T-helper 1 cell (primary cell): Measurements from ENCODE around the gene EIF4EBP3.
A peak's percentile ranks its signal among the peaks of the same experiment; 100 is the strongest.

Experiments used
- DNase-seq, 5 donors: peaks; one replicate each; pipeline ENCODE4 v3.0.0-alpha.2; 2012 to 2020

EIF4EBP3 gene

DNA sequence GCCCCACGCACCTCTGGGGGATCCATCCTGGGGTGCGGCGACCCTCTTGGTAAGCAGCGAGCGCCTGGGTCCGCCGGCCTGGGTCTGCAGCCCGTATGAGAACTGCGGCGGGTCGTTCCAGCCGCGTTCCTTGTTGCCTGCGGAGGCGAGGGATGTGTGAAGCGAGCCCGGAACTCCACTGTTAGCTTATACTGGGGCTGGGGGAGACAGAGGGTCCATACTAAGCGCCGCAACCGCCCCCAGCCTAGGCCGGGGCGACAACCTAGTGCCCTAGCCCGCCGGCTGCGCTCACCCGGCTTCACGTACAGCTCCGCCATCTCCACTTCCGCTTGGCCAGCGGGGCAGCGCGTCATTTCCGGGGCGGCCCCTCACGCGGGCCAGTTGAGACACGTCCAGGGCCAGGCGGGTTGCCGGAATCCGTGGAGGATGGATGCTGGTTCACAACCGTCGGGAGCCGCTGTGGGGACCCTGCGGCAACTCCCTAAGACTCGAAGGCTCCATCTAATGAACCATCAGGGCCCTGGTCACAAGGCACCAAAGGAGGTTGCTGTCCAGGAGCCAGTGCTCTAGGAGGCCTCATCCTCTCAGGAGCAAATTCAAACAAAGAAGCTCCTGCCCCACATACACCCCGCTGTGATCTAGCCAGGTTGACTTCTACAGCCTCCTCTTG, 9.8 kb downstream of the EIF4EBP3 start, which contains the start of gene SRA1:
Gene SRA1, minus strand, starts transcription at position 338 of the 670 bp plus-strand sequence. Its CDS starts 21 bp downstream, at position 317.
- DNase-seq, result peak; percentile 66 to 91 (median 75)

DNA sequence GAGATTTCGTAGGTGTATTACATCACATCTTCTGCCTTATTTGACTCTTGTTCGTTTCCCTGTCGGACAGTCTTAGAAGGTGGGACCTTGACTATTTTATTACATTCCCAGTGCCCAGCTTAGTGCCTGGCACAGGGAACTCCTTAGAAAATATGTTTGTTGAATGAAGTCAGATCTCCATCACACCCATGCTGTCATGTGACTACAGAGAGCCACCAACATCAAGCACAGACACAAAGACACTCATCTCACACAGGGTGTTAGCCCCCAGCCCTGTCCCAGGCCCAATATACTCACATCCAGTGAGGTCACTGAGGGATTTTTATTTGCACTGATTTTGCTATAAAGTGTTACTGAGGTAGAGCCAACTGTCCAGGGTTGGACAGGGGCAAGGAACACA, 10.5 kb downstream of the EIF4EBP3 start:
- DNase-seq, result no peak

DNA sequence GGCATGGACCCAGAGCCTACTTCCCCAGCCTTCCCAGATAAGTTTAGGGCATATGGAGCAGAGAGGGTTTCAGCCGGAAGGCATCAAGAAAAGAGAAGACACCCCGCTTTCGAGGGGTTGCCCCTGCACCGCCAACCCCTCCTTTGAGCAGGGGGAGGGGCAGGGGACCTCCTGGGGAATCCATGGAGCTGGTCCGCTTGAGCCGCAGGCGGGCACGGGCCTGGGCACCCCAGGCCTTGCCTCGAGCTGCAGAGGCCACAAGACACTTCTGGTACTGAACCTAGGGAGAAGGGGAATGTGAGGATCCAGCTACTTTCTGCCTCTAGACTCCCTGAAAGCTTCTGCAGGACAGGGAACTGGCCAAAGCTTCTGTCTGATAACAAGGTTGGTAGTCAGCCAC, 11.1 kb downstream of the EIF4EBP3 start:
- DNase-seq, result no peak

DNA sequence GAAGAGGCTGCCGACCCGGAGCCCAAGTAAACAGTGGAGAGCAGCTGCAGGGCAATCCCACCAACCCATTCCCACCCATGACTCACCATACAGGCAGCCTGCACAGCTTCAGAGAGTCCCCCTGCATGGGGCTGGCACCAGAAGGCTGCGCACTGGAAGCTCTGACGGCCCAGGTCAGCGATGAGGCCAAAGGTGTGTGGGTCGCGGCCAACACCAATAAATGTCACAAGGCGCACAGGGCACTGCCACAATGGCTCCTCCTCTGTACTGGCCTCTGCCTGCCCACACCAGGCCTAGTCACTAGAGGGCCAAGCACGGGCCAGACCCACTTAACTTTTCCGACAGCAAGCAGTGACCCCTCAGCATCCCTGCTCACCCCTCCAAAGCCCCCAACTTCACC, 12.8 kb downstream of the EIF4EBP3 start:
- DNase-seq, result no peak

DNA sequence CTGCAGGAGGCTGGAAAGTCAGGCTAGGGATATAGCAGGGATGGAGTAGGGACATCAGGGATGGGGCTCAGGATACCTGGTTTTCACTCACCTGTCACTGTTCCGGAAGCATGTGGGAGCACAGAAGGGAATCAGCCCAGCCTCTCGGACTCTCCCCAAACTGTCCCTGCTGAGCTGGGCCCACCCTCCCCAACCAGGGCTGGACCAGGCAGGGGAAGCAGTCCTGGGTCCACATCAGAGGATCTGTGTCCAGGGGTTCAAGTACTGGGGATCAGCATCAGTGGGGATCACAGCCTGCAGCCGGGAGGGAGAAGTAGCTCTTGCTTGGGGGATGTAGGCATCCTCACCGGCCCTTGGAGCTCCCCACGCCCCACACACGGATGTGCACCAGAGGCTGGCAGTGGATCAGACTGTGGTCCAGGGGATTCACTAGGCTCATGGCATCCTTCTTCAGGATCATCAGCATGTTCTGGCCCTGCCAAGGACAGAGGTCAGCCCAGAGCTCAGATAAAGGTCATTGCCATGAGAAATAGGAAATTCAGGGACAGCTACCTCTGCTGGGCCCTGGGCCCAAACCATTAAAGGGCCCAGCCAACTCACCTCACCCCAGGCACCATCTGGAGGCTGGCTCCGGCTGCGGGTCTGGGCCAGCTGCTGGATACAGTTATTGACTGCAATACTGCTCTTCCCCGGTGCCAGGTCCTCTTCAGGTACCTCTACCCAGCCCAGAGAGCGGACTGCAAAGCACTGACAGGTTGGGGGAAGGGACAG, 14.5 kb downstream of the EIF4EBP3 start:
- DNase-seq, result no peak

DNA sequence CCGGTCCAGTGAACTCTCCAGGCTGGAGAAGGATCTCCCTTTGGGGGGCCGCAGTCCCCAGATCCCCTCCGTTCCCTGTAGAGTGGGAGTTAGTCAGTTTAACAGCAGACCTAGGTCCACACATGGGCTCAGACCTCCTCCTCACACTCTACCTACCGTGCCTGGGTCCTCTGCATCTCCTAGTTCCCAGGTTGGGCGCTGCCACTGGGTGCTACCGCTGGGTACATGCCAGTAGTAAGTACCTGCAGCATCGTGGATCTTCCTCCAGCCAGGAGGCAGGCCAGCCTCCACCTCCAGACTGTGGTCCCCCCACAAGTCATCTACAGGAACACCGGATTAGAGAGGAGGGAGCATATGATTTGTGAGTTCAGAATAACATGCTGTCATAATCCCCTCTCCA, 16.1 kb downstream of the EIF4EBP3 start:
- no peak for DNase-seq

DNA sequence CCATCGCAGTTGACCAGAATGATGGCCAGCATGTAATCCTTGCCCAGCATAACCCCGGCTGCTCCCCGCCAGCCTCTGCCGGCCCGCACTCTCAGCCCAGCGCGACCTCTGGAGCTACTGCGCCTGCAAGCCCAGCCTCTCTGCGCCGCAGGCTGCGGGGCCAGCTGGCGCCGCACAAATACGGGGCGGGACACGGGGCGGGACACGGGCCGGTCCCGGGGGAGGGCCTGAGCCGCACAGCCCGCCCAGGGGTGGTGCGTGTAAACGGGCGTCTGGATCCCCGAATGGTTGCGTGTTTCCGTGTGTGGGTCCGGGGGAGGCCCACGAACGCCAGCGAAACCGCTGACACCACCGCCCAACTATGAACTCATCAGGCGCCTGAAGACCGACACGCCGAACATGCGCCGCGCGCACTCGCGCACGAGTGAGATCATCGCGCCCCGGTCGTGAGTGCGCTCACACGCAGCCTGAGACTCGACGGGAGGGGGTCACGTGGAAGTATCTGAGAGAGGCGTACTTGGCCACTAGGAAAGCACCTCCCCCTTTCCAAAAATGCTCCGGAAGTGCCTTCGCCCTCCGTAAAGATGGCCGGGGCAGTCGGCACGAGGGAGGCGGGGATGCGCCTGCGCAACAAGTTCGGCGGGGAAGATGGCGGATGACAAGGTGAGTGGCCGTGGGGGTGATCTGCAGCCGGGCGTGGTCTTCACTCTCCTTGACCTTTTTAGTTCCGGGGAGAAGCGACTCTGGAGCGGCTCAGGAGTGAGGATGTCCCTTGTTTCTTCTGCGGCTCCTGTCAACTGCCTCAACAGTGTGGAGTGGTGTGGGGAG, 16.9 kb downstream of the EIF4EBP3 start, which contains the start of the genes APBB3 and SLC35A4:
Gene APBB3, minus strand, starts transcription at position 403 of the 828 bp plus-strand sequence. Its CDS starts 353 bp downstream, at position 50.
Gene SLC35A4, plus strand, starts transcription at position 633 of the 828 bp plus-strand sequence. CDS start 2,342 bp downstream, outside the sequence.
- peak; percentile 95 to 100 (median 97) for DNase-seq

DNA sequence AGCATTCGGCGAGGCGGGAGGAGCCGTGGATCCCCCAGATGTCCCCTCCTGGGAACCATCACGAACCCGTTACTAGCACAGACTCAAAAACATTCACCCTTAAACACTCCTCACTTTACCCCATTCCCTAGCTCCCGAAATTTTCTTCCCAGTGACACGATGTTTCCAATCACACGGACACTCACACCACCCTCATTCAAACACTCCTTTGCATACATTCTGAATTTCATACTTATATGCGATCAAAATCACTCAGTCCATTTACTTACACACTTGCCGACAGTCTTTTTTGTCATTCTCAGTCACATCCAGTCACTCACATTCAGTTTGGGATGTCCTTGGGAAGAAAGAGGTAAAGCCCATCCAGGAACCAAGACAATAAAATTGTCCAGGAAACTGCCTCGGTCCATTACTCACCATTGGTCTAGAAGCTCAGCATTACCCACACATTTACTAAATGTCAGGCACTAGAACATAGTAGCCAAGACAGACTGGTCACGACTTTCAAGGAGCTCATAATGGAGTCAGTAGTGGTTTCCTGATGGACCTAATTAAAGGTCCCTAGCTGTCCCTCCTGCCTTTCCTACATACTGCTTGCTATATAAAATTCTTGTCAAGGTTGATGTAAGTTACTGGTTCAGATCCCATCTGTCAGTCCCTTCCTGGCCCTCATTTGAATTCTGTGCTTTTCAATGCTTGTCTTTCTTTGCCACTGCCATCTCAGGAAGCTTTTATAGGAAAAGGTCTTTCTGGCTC, 17.7 kb downstream of the EIF4EBP3 start:
- no peak for DNase-seq

DNA sequence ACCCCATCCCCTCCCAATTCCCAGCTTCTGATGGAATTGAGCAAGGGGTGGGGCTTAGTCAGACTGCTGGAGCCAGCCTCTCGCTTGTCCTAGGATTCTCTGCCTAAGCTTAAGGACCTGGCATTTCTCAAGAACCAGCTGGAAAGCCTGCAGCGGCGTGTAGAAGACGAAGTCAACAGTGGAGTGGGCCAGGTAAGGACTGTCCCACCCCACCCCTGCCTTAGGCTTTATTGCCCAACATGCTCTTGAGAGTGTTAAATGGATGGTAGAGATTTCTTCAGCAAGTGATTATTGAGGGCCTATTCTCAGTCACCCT, 18.3 kb downstream of the EIF4EBP3 start:
- DNase-seq, result no peak

DNA sequence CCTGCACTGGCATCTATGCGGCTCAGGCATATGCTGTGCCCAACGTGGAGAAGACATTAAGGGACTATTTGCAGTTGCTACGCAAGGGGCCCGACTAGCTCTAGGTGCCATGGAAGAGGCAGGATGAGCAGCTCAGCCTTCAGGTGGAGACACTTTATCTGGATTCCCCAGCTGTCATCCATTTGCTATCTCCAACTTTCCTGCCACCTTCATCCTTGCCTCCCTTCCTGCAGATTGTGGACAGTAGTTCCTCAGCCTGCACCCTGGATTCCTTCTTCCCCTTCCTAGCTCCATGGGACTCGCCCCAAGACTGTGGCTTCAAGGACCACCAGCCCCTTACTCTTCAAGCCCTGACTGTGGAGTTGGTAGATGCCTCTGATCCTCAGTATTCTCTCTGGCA, 19.2 kb downstream of the EIF4EBP3 start:
- no peak for DNase-seq

DNA sequence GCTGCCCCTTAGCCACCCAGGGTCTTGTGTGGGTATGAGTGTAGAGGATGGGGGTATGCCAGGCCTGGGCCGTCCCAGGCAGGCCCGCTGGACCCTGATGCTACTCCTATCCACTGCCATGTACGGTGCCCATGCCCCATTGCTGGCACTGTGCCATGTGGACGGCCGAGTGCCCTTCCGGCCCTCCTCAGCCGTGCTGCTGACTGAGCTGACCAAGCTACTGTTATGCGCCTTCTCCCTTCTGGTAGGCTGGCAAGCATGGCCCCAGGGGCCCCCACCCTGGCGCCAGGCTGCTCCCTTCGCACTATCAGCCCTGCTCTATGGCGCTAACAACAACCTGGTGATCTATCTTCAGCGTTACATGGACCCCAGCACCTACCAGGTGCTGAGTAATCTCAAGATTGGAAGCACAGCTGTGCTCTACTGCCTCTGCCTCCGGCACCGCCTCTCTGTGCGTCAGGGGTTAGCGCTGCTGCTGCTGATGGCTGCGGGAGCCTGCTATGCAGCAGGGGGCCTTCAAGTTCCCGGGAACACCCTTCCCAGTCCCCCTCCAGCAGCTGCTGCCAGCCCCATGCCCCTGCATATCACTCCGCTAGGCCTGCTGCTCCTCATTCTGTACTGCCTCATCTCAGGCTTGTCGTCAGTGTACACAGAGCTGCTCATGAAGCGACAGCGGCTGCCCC, 19.8 kb downstream of the EIF4EBP3 start:
- no peak for DNase-seq

DNA sequence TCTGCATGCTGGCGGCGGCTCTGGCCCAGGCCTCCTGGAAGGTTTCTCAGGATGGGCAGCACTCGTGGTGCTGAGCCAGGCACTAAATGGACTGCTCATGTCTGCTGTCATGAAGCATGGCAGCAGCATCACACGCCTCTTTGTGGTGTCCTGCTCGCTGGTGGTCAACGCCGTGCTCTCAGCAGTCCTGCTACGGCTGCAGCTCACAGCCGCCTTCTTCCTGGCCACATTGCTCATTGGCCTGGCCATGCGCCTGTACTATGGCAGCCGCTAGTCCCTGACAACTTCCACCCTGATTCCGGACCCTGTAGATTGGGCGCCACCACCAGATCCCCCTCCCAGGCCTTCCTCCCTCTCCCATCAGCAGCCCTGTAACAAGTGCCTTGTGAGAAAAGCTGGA, 20.4 kb downstream of the EIF4EBP3 start:
- DNase-seq, result no peak

DNA sequence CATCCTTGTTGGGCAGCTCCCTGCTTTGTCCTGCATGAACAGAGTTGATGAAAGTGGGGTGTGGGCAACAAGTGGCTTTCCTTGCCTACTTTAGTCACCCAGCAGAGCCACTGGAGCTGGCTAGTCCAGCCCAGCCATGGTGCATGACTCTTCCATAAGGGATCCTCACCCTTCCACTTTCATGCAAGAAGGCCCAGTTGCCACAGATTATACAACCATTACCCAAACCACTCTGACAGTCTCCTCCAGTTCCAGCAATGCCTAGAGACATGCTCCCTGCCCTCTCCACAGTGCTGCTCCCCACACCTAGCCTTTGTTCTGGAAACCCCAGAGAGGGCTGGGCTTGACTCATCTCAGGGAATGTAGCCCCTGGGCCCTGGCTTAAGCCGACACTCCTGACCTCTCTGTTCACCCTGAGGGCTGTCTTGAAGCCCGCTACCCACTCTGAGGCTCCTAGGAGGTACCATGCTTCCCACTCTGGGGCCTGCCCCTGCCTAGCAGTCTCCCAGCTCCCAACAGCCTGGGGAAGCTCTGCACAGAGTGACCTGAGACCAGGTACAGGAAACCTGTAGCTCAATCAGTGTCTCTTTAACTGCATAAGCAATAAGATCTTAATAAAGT, 21.1 kb downstream of the EIF4EBP3 start:
- no peak for DNase-seq

DNA sequence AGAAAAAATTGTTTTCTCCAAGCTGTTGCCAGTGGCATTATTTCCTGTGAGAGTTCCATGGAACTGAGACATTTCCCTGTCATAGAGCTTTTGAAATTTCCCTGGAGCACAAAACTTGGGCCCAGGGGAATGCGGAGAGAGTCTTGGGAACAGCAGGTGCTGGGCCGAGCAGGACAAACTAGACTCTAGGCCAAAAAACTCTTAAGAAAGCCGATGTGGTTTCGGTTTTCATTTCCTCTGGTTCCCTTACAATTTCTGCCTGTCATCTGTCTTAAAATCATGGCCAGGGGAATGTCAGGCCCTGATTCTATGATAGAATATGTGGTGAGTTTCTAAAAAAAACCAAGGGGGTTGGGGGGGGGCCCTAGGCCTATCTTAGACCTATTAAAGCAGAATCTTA, 21.7 kb downstream of the EIF4EBP3 start:
- DNase-seq, result peak in 1 of 5 donors; percentile 42

DNA sequence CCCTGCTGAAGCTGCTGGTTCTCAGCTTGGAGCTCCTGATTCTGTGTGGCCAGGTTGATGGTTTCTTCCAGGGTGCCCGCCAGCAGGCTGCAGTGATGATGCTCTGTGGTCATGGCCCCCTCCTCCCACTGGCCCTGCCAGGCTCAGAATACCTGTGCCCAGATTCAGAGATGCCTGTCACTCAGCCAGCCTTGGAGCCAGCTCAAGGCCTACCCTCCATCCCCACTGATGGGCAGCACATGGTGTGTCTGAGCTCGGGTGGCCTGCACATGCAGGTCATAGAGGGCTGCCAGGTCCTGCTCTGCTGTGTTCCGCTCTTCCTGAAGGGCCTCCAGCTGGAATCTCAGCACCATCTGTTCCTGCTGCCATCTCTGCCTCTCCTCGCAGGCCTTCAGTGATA, 22.6 kb downstream of the EIF4EBP3 start:
- DNase-seq, result no peak

DNA sequence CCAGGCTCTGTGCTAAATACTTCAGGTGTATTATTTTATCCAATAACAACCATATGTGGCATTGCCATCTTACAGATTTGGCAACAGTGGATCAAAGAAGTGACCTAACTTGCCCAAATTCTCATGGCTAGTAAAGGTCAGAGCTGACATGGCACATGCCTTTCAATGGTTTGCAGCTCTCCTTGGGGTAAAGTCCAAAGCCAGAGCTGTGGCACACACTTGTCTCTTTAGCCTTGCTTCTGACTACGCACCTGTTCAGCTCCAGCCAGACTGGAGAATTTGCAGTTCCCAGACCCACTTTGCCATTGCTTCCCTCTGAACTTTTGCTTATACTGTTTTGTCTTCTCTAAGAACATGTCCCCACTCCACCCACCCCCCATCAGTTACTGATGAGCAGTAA, 23.0 kb downstream of the EIF4EBP3 start:
- no peak for DNase-seq

DNA sequence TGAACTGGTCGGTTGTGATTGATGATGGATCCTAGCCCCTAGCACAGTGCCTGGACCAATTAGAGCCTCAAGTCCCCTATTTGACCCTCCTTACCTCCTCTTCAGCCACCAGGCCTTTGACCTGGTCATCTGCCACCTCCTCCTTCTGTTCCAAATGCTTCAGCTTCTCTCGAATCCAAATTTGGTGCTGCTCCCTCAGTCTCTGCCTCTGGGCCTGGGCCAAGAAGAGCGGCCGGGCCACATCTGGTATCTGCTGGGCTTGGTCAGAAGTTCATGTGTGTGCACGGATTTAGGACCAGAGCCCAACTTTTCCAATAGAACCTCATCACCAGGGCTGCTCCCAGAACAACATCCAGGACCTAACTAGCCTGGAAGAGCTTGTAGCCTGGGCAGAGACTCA, 23.6 kb downstream of the EIF4EBP3 start:
- no peak for DNase-seq

DNA sequence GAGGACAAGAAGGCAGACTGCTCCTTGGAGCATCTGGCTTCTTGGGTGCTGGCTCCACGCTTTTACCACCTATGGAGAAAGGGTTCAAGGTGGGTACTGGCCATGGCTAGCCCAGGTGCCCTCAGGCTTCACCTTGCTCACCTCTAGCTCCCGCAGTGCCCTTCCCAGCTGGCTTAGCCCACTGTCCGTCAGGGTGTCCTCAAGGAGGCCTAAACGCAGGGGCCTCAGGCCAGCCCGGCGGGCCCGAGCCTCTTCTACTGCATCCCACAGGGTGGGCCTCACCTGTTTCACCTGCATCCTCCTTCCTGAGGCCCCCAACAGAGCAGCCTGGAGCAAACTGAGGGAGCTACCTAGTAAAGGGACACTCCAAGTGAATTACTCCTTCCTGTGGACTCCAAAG, 26.2 kb downstream of the EIF4EBP3 start:
- DNase-seq, result no peak

DNA sequence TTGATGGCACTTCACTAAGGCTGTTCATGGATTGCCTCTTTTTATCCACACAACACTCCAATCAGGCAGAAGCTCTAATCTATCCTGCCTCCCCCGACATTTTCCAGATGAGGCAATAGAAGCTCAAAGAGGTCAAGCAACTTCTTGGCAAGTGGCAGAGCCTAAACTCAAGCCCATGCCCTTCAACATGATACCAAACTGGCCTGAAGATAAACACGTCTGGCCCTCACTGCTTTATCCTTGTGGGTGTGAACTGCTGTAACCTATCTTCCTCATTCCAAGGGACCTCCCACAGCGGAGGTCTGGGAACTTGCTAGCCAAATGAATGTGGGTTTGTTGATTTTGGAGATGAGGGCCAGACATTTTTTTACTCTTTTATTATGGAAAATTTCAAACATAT, 26.7 kb downstream of the EIF4EBP3 start:
- no peak for DNase-seq

DNA sequence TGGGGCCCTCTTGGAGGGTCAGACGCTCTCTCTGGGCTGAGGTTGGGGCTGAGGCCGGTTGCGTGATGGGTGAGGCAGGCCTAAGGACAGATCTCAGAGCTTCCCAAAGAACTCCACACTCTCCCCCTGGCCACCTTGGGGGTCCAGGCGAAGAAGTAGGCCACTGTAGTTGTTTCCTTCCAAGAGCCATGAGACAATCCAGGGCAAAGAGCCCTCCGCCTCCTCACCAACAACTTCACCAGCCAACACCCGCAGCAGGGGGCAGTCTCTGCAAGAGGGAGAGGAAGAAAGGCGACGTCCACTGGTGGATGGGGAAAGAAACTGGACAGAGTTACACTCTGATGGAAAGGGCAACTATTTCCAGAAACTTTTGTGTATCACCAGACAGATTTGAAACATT, 27.8 kb downstream of the EIF4EBP3 start:
- no peak for DNase-seq

DNA sequence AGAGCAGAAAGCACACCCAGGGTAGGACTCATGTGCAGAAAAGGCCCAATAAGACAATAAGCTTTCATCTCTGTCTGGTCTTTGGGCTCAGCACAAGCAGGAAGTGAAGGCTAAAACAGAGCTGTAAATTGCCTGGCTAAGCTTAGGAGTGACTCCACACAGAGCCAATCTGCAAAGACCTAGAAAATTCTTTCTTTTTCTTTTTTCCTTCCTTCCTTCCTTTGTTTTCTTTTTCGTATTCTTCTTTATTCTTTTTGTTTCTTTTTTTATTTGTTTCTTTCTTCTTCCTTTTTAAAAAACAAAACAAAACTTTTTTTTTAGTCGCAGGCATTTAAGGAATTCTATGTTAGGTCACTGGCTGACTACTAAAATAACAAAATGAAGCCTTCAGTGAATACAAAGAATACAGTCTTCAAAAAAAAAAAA, 29.3 kb downstream of the EIF4EBP3 start:
- no peak for DNase-seq
